GM12878 (cell line): ENCODE results near the gene VTN. TPM values are rescaled to one million over a fixed set of nuclear protein-coding genes. Genes with fewer than 3 reads are reported as not detected.

Experiments
- ATAC-seq: fragments of 200-7000 bp; cut with Tn5 transposase; 3 replicates; pipeline ENCODE4 v1.9.1; 2020; ENCODE audit warnings: mild to moderate bottlenecking, moderate library complexity
- BruUV-seq: library from RNA; stranded (reverse); fragments of 400-500 nt; replicated peaks from 2 replicates; lab custom pipeline; 2021; lab: Mats Ljungman, UMichigan
- CTCF ChIA-PET: fragments of 300-600 bp; sonication (Branson Sonifier 250); formaldehyde crosslinking; extraction: SDS; loops from one replicate; lab custom pipeline; 2021; ENCODE audit warnings: inconsistent platforms; lab: Yijun Ruan, JAX
- POLR2A ChIA-PET: fragments of 350-600 bp; formaldehyde crosslinking; extraction: SDS; loops from one replicate; lab custom pipeline; 2021; ENCODE audit warnings: inconsistent platforms; lab: Charles Lee
- RAD21 ChIA-PET: fragments of 300-600 bp; sonication (Branson Sonifier 250); formaldehyde crosslinking; loops from one replicate; lab custom pipeline; 2023; ENCODE audit warnings: antibody characterized with exemption; ENCODE audit not compliant: unreplicated experiment; lab: Charles Lee
- SMC1A ChIA-PET: fragments of 300-600 bp; sonication (Branson Sonifier 250); formaldehyde crosslinking; loops from one replicate; lab custom pipeline; 2023; ENCODE audit not compliant: unreplicated experiment, uncharacterized antibody; lab: Charles Lee
- DNase-seq: peaks from one replicate; pipeline ENCODE4 v3.0.0-alpha.2; 2011; ENCODE audit warnings: low read depth, low spot score
- FAIRE-seq: peaks from 3 replicates; lab custom pipeline; 2011; peaks lifted over from hg19 to GRCh38; lab: Jason Lieb, UNC
- H2AFZ ChIP-seq: 2 replicates; pipeline ENCODE4 v1.6.0; 2011; ENCODE audit warnings: low read depth, low read length, control low read depth; ENCODE audit not compliant: control insufficient read depth
- H3K27ac ChIP-seq: 2 replicates; pipeline ENCODE4 v1.5.1; 2011; ENCODE audit warnings: control low read depth; ENCODE audit not compliant: control insufficient read depth, insufficient read depth
- H3K27me3 ChIP-seq, 2 experiments: replicated peaks in 1 of 2; 2 replicates each; pipeline versions ENCODE4 v1.6.0 to v1.6.1; 2011; ENCODE audit warnings: low read length in 1 of 2; ENCODE audit not compliant: control insufficient read depth in 2 of 2, insufficient read depth in 2 of 2
- H3K36me3 ChIP-seq, 2 experiments: 2 replicates each; pipeline ENCODE4 v1.5.1; 2011; ENCODE audit warnings: low read length in 1 of 2; ENCODE audit not compliant: control insufficient read depth in 2 of 2, insufficient read depth in 2 of 2
- H3K4me1 ChIP-seq: 2 replicates; pipeline ENCODE4 v1.6.1; 2011; ENCODE audit warnings: mild to moderate bottlenecking, low read length, moderate library complexity, mixed read lengths; ENCODE audit not compliant: control insufficient read depth, insufficient read depth
- H3K4me2 ChIP-seq: 2 replicates; pipeline ENCODE4 v1.6.0; 2011; ENCODE audit warnings: control low read depth; ENCODE audit not compliant: control insufficient read depth, insufficient read depth
- H3K4me3 ChIP-seq: fragments of 200-600 bp; sonication (generic); 2 replicates; pipeline ENCODE4 v1.5.1; 2016
- H3K79me2 ChIP-seq: 2 replicates; pipeline ENCODE4 v1.6.0; 2011; ENCODE audit warnings: low read length; ENCODE audit not compliant: control insufficient read depth, insufficient read depth
- H3K9ac ChIP-seq: 2 replicates; pipeline ENCODE4 v1.8.0; 2011; ENCODE audit warnings: low read length, control low read depth, mixed read lengths; ENCODE audit not compliant: control insufficient read depth, insufficient read depth
- H3K9me3 ChIP-seq: replicated peaks from 3 replicates; pipeline ENCODE4 v1.5.1; 2011; ENCODE audit warnings: mild to moderate bottlenecking, low read length; ENCODE audit not compliant: control insufficient read depth, insufficient read depth
- H4K20me1 ChIP-seq: 2 replicates; pipeline ENCODE4 v1.6.0; 2011; ENCODE audit not compliant: control insufficient read depth, insufficient read depth
- EZH2 ChIP-seq: IDR thresholded peaks from 2 replicates; pipeline ENCODE4 v1.6.1; 2012; ENCODE audit warnings: low read depth, mild to moderate bottlenecking, control low read depth, inconsistent platforms, low read length, borderline replicate concordance; ENCODE audit not compliant: control insufficient read depth
- FOS ChIP-seq: IDR thresholded peaks from 3 replicates; pipeline ENCODE4 v1.6.1; 2011; ENCODE audit warnings: borderline replicate concordance; ENCODE audit not compliant: insufficient read length; ENCODE audit errors: extremely low read depth
- POLR2AphosphoS2 ChIP-seq: IDR thresholded peaks from 2 replicates; pipeline ENCODE4 v1.6.1; 2011; ENCODE audit warnings: low read depth, mild to moderate bottlenecking, low read length, improper control_type of control experiment, moderate library complexity
- POLR2AphosphoS5 ChIP-seq: IDR thresholded peaks from 2 replicates; pipeline ENCODE4 v1.6.1; 2011; ENCODE audit warnings: mild to moderate bottlenecking, low read length, inconsistent platforms
- RAD21 ChIP-seq: IDR thresholded peaks from 2 replicates; pipeline ENCODE4 v1.6.1; 2011; ENCODE audit warnings: mild to moderate bottlenecking, low read depth, low read length, moderate library complexity; ENCODE audit not compliant: insufficient read depth
- SIN3A ChIP-seq: IDR thresholded peaks from 2 replicates; pipeline ENCODE4 v1.6.1; 2012; ENCODE audit warnings: low read depth, low read length, improper control_type of control experiment
- TCF12 ChIP-seq: IDR thresholded peaks from 2 replicates; pipeline ENCODE4 v1.6.1; 2011; ENCODE audit warnings: low read depth, mild to moderate bottlenecking, low read length
- ZNF24 ChIP-seq: fragments of 450-650 bp; IDR thresholded peaks from 2 replicates; pipeline ENCODE4 v1.6.1; 2017; ENCODE audit warnings: antibody characterized with exemption, mild to moderate bottlenecking
- WGBS: methylation state at CpG from one replicate; pipeline ENCODE4 v1.1.6; 2016; ENCODE audit warnings: low lambda C conversion rate; ENCODE audit not compliant: insufficient replicate concordance, insufficient coverage; ENCODE audit errors: missing lambda C conversion rate; 5-methylcytosine and 5-hydroxymethylcytosine counted together
- in situ Hi-C: fragments of 300-500 bp; cut with MboI; formaldehyde crosslinking; loops from 9 replicates; pipeline ENCODE4 v1.14.3; 2018; ENCODE audit warnings: mixed read lengths
- intact Hi-C: fragments of 100-400 bp; cut with micrococcal nuclease; formaldehyde crosslinking; loops from one replicate; pipeline ENCODE4 v1.14.2; 2022; ENCODE audit not compliant: unreplicated experiment
- polyA plus RNA-seq, 11 experiments: library from polyadenylated mRNA; depleted of rRNA in 4 of 11; unstranded in 6 of 11; stranded (reverse) in 5 of 11; fragments of >200 nt; fragmentation: Nextera tagmentation in 4 of 11; fragmentation: Illumina TruSeq in 1 of 11; extraction: Ambion mirVana in 4 of 11; extraction: Trizol in 1 of 11; gene quantifications; 1 replicate in 1 of 11; 2 replicates in 10 of 11; pipeline versions ENCODE4 v1.2.1 to v1.2.3, GENCODE V29; 2011 to 2016; ENCODE audit warnings: inconsistent platforms in 2 of 11, missing spikeins in 2 of 11, low read depth in 1 of 11
- total RNA-seq, 4 experiments: library from RNA; depleted of rRNA in 3 of 4; stranded (reverse); fragments of >200 nt in 3 of 4; fragmentation: Illumina TruSeq in 1 of 4; extraction: Trizol in 1 of 4; gene quantifications; 2 replicates each; pipeline versions ENCODE4 v1.2.1 to v1.2.3, GENCODE V29; 2013 to 2021
- TF ChIP-seq, protein P1 (sequence below): fragments of 450-650 bp; formaldehyde crosslinking; IDR thresholded peaks from 2 replicates; pipeline ENCODE4 v1.4.0; 2020; ENCODE audit warnings: mild to moderate bottlenecking, moderate library complexity
- TF ChIP-seq, protein P2 (sequence below): fragments of 450-650 bp; IDR thresholded peaks from 2 replicates; pipeline ENCODE4 v1.6.1; 2016; ENCODE audit warnings: mild to moderate bottlenecking, moderate library complexity, borderline replicate concordance
- TF ChIP-seq, protein P3 (sequence below): fragments of 450-650 bp; IDR thresholded peaks from 2 replicates; pipeline ENCODE4 v1.6.1; 2016; ENCODE audit warnings: mild to moderate bottlenecking
- TF ChIP-seq, protein P4 (sequence below): IDR thresholded peaks from 2 replicates; pipeline ENCODE4 v1.6.1; 2011; ENCODE audit warnings: low read depth, mild to moderate bottlenecking, low read length, moderate library complexity, borderline replicate concordance; ENCODE audit errors: extremely low read depth
- TF ChIP-seq, protein P5 (sequence below): IDR thresholded peaks from 2 replicates; pipeline ENCODE4 v1.6.1; 2012; ENCODE audit warnings: low read depth, low read length, improper control_type of control experiment

The VTN gene
- total and polyA plus RNA-seq, 10 of the 15 experiments (the other 5 are each of a cell fraction or from before 2014, with no cell fraction given): 0.04 to 1.3 (median 0.13) TPM; not detected in 5

DNA sequence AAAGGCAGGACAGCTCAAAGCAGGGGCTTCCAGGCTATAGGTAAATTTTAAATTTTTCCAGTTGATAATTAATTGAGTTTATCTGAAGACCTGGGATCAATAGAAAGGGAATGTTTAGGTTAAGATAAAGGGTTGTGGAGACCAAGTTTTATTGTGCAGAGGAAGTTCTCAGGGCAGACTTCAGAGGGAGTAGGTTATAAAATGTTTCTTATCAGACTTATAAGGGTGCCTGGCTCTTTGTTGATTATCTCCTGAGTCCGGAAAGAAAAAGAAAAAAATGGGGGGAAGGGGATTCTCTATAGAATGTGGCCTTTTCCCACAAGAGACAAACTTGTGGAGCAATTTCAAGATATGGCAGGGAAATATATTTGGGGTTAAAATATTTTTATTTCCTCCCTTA lies 20.0 kb upstream of the VTN start (continued):
- TF ChIP-seq, protein P1, sequence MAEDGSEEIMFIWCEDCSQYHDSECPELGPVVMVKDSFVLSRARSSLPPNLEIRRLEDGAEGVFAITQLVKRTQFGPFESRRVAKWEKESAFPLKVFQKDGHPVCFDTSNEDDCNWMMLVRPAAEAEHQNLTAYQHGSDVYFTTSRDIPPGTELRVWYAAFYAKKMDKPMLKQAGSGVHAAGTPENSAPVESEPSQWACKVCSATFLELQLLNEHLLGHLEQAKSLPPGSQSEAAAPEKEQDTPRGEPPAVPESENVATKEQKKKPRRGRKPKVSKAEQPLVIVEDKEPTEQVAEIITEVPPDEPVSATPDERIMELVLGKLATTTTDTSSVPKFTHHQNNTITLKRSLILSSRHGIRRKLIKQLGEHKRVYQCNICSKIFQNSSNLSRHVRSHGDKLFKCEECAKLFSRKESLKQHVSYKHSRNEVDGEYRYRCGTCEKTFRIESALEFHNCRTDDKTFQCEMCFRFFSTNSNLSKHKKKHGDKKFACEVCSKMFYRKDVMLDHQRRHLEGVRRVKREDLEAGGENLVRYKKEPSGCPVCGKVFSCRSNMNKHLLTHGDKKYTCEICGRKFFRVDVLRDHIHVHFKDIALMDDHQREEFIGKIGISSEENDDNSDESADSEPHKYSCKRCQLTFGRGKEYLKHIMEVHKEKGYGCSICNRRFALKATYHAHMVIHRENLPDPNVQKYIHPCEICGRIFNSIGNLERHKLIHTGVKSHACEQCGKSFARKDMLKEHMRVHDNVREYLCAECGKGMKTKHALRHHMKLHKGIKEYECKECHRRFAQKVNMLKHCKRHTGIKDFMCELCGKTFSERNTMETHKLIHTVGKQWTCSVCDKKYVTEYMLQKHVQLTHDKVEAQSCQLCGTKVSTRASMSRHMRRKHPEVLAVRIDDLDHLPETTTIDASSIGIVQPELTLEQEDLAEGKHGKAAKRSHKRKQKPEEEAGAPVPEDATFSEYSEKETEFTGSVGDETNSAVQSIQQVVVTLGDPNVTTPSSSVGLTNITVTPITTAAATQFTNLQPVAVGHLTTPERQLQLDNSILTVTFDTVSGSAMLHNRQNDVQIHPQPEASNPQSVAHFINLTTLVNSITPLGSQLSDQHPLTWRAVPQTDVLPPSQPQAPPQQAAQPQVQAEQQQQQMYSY: no peak
- TF ChIP-seq SIN3A: no peak

DNA sequence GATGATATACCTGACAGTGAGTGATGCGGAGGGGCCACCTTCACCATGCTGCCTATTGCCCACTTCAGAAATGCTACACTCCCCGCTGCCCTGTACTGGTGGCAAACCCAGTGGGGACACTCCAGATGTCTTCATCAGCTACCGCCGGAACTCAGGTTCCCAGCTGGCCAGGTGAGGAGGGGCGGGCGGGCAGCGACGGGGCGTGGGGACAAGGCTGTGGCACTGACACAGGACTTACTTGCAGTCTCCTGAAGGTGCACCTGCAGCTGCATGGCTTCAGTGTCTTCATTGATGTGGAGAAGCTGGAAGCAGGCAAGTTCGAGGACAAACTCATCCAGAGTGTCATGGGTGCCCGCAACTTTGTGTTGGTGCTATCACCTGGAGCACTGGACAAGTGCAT lies 18.0 kb upstream of the VTN start:
- ChIA-PET POLR2A (no interaction called here), RAD21 (no interaction called here), SMC1A (no interaction called here), CTCF (no interaction called here)
- H3K79me2 ChIP-seq: peaks cover 2% of the 10 kb centered on the region; the same call in 1 of the 2 replicates
- no peak overlapping the region for H3K27ac ChIP-seq
- no peaks in the 10 kb centered on the region for H4K20me1 ChIP-seq
- no TSS peak for BruUV-seq
- no peak overlapping the region for H3K9ac ChIP-seq
- H3K4me2 ChIP-seq: no peak overlapping the region
- 93% methylated on average over 11 of the region's 11 CpGs for WGBS
- no peak for ATAC-seq
- in situ Hi-C loops: no loop called here
- H3K36me3 ChIP-seq: peaks cover 0 to 9% of the 10 kb centered on the region in 2 experiments; a peak in 2 of 4 replicates
- no peak for DNase-seq
- H3K4me1 ChIP-seq: no peaks in the 10 kb centered on the region
- no peaks in the 10 kb centered on the region for H3K9me3 ChIP-seq
- intact Hi-C loops: no loop called here
- no peaks in the 10 kb centered on the region for H3K27me3 ChIP-seq
- H2AFZ ChIP-seq: no peak overlapping the region
- no peak for FAIRE-seq
- H3K4me3 ChIP-seq: no peak overlapping the region
- TF ChIP-seq, protein P2, sequence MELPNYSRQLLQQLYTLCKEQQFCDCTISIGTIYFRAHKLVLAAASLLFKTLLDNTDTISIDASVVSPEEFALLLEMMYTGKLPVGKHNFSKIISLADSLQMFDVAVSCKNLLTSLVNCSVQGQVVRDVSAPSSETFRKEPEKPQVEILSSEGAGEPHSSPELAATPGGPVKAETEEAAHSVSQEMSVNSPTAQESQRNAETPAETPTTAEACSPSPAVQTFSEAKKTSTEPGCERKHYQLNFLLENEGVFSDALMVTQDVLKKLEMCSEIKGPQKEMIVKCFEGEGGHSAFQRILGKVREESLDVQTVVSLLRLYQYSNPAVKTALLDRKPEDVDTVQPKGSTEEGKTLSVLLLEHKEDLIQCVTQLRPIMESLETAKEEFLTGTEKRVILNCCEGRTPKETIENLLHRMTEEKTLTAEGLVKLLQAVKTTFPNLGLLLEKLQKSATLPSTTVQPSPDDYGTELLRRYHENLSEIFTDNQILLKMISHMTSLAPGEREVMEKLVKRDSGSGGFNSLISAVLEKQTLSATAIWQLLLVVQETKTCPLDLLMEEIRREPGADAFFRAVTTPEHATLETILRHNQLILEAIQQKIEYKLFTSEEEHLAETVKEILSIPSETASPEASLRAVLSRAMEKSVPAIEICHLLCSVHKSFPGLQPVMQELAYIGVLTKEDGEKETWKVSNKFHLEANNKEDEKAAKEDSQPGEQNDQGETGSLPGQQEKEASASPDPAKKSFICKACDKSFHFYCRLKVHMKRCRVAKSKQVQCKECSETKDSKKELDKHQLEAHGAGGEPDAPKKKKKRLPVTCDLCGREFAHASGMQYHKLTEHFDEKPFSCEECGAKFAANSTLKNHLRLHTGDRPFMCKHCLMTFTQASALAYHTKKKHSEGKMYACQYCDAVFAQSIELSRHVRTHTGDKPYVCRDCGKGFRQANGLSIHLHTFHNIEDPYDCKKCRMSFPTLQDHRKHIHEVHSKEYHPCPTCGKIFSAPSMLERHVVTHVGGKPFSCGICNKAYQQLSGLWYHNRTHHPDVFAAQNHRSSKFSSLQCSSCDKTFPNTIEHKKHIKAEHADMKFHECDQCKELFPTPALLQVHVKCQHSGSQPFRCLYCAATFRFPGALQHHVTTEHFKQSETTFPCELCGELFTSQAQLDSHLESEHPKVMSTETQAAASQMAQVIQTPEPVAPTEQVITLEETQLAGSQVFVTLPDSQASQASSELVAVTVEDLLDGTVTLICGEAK: no peak
- TF ChIP-seq TCF12 (no peak), ZNF24 (no peak), POLR2AphosphoS2 (no peak), FOS (no peak), POLR2AphosphoS5 (no peak), RAD21 (no peak), EZH2 (no peak)
- TF ChIP-seq, protein P3, sequence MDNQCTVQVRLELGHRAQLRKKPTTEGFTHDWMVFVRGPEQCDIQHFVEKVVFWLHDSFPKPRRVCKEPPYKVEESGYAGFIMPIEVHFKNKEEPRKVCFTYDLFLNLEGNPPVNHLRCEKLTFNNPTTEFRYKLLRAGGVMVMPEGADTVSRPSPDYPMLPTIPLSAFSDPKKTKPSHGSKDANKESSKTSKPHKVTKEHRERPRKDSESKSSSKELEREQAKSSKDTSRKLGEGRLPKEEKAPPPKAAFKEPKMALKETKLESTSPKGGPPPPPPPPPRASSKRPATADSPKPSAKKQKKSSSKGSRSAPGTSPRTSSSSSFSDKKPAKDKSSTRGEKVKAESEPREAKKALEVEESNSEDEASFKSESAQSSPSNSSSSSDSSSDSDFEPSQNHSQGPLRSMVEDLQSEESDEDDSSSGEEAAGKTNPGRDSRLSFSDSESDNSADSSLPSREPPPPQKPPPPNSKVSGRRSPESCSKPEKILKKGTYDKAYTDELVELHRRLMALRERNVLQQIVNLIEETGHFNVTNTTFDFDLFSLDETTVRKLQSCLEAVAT: no peak
- TF ChIP-seq, protein P4, sequence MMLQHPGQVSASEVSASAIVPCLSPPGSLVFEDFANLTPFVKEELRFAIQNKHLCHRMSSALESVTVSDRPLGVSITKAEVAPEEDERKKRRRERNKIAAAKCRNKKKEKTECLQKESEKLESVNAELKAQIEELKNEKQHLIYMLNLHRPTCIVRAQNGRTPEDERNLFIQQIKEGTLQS: no peak
- TF ChIP-seq, protein P5, sequence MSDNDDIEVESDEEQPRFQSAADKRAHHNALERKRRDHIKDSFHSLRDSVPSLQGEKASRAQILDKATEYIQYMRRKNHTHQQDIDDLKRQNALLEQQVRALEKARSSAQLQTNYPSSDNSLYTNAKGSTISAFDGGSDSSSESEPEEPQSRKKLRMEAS: no peak
